CD4-positive, alpha-beta T cell treated with Interleukin-15 for 1 hour (primary cell): Measurements from ENCODE around the gene NLRP9.

Experiments used
- DNase-seq: peaks from one replicate; pipeline ENCODE4 v3.0.0-alpha.2; 2020

Gene NLRP9

DNA sequence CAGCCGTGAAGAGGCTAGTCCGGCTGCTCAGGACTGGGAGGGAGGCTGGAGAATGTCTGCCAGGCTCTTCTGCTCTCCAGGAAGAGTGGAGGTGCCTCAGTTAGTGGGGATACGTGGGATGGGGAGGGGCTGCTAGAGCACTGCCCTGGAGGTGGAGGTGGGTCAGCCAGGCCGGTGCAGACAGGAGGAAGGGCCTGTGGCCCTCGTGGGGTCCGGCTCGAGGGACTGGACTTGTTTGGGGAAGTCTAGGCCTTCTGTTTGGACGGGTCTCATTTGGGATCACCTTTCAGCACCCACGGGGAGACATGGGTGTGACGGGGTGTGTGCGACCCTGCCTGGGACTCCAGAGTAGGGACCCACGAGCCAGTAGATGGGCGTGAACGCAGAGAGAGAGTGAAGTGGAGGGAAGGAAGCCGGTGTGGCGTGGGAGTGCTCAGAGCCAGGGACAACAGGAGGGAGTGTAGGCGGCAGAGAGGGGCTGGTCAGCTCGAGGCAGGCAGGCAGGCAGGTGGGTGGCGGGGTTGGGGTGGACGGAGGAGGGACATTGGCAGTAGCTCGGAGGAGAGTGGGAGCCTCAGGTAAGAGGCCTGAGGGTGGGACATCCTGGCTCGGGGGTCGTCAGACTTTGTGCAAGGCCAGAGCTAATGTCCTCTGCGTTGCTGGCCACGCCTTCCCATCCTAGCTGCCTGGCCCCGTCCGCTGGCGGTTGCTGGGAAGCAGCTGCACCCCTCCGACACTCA lies 51.7 kb downstream of the NLRP9 start:
- DNase-seq, result no peak

DNA sequence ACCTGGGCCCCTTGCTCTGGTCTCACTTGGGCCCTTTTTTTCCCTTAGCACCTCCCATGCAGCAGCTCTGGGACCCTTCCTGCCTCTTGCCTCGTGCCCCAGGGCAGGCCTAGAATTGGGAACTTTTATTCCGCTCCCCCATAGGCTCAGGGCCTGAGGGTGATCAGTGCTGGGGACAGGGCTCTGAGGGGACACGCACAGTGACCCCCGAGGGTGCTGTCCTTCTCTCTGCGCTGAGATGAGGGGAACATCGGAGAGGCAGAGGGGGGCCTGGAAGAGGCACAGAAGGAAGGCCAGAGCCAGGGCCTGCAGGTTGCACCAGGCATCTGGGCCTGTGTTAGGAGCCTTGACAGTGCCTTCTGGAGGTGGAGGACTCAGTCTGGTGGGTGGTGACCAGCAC lies 52.4 kb downstream of the NLRP9 start:
- DNase-seq, result no peak

DNA sequence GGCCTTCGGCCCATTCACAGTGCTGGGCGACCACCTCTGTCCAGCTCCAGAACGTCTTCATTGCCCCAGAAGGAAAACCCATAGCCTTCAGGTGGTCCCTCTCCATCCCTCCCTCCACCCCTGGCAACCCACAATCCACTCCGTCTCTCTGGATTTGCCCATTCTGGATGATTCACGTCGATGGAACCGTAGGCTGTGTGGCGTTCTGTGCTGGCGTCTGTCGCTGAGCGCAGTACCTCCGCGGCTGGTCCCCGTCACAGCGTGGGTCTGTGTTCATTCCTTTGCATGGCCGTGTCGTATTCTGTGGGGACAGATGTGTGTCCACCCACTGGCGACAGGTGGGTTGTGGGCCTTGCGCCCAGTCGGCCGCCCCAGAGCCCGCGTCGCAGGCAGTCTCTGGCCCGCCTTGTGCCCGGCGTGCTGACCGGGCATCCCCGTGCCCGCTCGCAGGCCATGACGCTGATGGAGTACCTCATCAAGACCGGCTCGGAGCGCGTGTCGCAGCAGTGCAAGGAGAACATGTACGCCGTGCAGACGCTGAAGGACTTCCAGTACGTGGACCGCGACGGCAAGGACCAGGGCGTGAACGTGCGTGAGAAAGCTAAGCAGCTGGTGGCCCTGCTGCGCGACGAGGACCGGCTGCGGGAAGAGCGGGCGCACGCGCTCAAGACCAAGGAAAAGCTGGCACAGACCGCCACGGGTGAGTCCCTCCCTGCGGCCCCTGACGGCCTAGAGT lies 53.1 kb downstream of the NLRP9 start:
- no peak for DNase-seq

DNA sequence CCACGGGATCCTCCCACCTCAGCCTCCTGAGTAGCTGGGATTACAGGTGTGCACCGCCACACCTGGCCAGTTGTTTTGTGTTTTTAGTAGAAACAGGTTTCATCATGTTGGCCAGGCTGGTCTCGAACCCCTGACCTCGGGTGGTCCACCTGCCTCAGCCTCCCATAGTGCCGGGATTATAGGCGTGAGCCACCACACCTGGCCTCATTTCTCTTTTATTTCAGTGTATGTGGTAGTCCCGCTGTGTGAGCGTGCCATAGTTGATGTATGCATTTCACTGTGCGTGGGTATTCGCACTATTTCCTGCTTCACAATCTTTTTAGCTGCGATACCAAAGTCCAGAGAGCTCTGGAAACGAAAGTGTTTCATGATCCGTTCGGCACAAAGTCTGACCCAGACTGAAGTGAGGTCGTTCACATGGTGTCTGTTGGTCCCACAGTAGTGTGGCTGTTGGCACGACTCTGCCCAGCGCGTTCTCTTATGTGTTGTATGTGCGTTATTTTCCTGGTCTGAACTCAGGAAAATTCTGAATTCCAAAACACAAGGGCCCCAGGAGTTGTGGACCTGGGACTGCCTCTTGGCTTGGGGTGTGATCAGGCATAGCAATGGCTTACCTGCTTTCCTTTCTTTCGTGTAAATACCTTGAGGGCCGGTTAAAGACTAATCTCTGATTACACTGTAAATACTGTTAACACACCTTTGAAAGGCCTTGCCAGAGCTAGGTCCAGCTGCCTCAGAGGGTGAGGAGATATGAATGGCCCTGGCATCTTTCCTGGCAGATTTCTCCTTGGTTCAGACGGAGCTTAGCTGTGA lies 54.5 kb downstream of the NLRP9 start:
- DNase-seq, result no peak

DNA sequence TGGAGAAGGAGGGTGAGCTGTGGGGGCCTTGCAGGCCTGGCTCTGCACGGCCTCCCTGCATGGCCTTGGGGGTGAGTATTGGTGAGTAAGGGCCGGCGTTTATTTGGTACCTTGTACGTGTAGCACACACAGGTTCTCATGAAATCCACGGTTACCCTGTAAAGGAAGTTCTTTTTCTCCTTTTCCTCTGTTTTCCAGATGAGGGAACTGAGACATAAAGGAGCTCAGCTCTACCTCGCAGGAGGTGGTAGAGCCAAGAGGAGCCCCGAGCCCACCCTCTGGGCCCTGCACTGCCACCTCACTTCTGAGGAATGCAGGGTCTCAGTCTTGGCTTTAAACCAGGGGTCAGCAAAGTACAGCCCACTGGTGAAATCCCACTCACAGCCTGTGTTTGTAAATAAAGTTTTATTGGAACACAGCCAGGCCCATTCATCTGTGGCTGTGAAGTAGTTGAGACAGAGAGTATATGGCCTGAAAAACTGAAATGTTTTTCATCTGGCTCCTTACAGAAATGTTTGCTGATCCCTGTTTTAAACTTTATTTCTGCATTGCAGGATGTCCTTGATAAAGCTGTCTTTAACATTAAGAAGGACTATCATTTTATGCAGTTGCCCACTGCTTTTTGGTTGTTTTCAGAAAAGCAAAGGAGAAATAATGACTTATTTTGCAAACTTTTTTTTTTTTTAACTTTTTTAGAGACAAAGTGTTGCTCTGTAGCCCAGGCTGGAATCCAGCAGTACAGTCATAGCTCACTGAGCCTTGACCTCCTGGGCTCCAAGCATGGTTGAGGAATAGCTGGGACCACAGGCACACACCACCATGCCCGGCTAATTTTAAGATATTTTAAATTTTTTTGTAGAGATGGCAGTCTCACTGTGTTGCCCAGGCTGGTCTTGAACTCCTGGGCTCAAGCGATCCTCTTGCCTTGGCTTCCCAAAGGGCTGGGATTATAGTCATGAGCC lies 56.8 kb downstream of the NLRP9 start:
- DNase-seq, result no peak

DNA sequence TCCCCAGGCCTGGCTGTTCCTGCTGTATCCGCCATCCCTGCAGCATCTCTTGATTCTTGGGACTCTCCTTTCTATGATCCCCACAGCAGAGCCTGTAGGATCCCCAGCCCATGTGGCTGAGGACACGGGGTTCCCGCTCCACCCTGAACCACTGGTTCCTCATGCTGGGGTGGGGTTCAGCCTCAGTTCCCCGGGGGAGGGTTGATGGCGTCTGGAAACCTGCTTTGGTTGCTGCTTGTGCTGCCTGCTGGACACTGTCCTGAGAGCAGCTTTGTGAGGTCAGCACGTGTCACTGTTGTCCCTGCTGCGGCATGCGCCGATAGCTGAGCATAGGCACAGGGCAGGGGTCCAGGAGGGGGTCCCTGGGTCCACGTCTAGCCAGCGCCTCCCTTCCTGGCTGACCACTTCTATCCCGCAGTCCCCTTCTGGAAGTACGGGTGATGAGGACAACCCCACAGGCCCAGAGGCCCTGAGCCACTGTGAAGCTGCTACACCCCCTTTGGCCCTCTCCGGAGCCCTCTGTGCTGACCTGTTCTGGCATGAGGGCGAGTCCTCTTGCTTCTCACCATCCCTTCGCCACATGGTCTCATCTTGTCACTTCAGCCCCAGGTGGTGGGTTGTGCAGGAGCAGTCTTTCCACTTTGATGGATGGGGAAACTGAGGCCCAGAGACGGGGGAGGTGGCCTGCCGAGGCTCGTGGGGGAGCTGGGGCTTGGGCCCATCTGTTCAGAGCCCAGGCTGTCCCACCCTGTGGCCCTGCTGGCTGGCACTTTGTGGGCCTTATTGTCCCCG lies 57.7 kb downstream of the NLRP9 start:
- DNase-seq, result no peak

DNA sequence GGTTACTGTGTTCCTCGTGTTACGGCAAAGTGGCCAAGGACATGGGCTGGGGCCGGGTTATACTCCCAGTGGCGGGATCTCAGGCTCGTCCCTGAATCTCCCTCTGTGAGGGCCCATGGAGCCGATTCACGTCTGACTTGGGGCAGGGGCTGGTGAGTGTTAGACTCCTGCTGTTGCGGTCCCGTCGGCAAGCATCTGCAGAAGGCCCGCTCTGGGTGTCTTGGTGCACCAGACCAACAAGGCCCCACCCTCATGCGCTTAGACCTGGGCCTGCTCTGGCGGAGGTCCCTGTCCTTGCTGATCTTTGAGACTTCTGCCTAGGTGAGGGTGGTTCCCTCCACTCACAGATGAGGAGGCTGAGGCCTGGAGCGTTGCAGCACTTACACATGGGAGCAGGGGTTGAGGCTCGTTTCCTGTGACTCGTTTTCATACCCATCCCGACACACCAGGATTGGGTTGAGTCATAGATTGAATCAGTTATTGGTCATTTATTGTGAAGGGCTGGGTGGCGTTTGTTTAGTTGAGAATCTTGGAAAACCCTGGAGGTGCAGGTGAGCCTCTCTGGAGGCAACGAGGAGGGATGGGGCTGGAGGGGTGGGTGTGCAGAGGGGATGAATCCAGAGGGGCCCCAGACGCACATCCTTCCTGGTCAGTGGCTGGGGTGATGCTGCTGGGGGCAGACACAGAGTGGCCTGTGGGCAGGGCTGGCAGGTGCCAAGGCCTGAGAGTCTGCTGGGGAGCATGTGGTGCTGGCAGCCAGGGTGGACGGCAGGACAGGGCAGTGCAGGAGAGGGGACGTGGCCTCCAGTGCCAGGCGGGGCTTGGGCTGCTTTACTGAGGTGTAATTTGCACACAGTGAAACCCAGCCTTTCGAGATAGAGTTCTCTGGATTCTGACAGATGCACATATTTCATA lies 58.6 kb downstream of the NLRP9 start:
- no peak for DNase-seq

GRCh38 chr19:55678121-55678671 lies 60.0 kb downstream of the NLRP9 start:
- DNase-seq, result peak; percentile 84

DNA sequence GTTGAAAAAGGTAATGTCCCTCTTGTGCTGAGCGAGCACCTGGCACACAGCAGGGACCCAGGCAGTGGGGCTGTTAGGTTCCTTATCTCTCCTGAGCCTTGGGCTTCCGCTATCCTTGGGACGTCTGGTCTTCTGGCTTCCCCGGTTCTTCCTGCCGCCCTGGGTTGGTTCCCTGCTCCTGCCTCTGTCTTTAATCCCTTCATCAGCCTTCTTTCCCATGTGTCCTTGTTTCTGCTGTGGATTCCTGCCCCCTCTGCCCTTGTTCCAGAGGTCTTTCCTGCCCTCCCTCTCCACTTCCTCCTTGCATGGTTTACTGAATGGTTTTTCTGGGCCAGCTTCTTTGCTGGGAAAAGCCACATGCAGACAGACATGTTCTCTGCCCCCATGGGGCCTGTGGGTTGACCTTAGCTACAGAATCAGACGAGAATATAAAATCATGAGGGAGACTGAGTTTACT lies 60.6 kb downstream of the NLRP9 start:
- DNase-seq, result no peak

DNA sequence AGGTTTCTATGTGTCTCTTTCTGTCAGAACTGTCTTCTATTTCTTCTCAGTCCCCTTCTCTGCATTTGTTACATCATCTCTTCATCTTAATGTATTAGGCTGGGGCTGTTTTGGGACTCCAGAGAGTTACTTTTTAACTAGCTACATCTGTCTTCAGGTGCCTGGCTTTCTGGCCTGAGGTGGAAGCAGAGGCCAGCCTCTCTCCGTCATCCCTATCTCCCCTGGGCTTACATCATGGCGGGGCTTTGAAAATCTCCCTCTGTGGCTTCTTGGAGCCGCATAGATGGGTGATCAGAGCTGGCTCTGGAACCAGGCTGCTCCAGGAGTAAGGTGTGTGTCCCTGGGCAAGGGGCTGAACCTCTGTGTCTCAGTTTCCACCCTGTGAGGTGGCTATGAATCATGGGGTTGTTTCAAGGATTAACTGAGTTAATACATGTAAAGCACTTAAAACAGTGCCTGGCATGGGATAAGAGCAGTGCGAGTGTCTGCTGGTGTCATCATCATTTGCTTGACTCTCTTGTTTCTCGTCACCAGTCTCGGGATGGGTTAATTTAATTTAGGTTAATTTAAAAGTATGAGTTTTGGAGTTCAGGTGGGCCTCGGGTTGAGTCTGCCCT lies 61.2 kb downstream of the NLRP9 start:
- no peak for DNase-seq

DNA sequence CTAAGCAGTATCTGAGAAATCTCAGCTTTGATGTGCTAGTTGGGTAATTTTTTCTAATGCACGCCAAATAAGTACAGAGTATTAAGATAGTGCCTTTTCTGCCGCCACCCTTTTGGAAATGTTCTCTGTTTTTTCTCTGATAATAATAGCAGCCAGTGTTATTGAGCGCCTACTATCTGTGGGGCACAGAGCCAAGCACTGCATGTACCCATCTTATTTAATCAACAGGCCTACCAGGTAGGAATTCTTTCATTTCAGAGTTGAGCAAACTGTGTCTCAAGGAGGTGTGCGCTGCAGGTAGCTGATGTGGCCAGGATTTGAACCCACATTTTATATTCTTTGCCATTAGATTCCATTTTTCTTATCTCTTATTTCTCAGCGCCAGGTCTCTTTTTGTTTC lies 61.8 kb downstream of the NLRP9 start:
- no peak for DNase-seq

GRCh38 chr19:55675661-55676354 lies 62.4 kb downstream of the NLRP9 start:
- DNase-seq, result no peak

GRCh38 chr19:55674841-55675660 lies 63.2 kb downstream of the NLRP9 start, which contains the start of gene EPN1:
EPN1 (plus strand) TSS chr19:55675226; CDS start chr19:55678628, 3,402 bp downstream.
- DNase-seq, result peak; percentile 98

DNA sequence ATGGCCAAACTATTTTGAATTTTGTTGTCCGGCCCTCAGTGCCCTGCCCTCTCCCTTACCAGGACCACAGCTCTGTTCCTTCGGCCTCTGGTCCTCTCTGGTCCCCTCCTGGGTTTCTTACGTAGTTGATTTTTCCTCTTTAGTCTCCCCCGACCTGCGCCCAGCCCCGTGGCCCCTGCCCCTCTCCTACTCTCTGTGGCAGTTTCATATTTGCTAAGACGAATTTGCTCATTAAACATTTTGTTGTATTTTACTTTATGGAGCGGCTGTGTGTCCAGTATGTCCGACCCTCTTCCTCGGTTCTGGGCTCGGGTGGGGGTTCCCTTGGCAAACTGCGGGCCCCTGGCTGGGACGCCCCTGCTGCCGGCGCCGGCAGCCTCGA lies 63.8 kb downstream of the NLRP9 start:
- DNase-seq, result no peak

DNA sequence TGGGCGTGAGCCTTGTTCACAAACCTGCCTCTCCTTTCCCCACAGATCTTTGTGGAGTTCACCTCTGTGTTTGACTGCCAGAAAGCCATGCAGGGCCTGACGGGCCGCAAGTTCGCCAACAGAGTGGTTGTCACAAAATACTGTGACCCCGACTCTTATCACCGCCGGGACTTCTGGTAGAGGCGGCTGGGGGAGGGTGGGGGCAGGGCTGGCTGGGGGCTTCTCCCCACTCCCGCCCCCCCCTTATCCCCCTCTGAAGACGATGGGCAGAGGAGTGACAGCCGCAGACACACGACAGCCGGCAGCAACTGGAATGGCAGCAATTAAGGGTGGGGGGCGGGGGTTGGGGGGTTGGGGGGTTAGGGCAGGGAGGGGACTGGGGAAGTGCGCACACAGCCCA lies 64.3 kb downstream of the NLRP9 start:
- no peak for DNase-seq

DNA sequence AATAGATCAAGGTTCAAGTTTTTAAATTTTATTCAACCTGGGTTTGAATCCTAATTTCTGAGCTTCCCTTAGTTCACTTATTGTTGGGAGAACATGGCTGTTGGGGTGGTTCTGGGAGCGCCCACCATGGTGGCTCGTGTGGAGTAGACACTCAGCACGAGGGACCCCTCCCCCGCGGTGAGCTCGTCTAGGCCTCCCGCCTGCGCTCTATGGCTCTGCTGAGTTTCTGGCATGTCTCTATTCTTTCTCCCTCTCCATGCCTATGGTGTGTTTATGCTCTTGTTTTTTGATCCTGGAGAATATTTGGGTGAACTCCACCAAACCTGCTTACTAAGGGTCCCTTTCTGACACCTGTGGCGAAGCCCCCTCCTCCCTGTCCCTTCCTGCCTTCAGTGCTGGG lies 64.7 kb downstream of the NLRP9 start:
- no peak for DNase-seq

DNA sequence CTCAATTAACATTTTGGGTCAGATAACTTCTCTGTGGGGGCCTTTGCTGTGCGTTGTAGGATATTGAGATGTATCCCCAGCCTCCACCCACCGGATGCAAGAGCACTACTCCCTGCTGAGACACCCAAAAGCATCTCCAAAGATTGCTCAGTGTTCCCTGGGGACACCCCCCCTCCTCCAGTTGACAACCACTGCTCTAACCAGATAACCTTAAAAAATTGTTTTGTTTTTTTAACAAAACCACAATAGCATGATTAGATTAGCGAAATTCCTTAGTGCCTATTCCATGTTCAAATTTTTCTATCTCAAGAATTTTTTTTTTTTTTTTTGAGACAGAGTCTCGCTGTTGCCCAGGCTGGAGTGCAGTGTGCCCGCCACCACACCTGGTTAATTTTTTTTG lies 65.8 kb downstream of the NLRP9 start:
- DNase-seq, result no peak

GRCh38 chr19:55671054-55671378 lies 67.2 kb downstream of the NLRP9 start:
- no peak for DNase-seq
